GM23338 (cell line): Measurements from ENCODE around the gene CDCA4. TPM values are rescaled to one million over a fixed set of nuclear protein-coding genes. Genes with fewer than 3 reads are reported as not detected.

Experiments used
- ATAC-seq: fragments of 200-7000 bp; cut with Tn5 transposase; 3 replicates; pipeline ENCODE4 v1.9.1; 2020
- DNase-seq: peaks from one replicate; pipeline ENCODE4 v3.0.0-alpha.2; 2015; ENCODE audit warnings: low spot score
- H2AFZ ChIP-seq: fragments of 200-600 bp; sonication (generic); 2 replicates; pipeline ENCODE4 v1.8.0; 2016; ENCODE audit warnings: antibody characterized with exemption, mild to moderate bottlenecking, moderate library complexity
- H3F3A ChIP-seq: fragments of 200-600 bp; sonication (generic); replicated peaks from 2 replicates; pipeline ENCODE4 v1.8.0; 2017; ENCODE audit warnings: antibody characterized with exemption, mixed run types, low read depth
- H3K27ac ChIP-seq: fragments of 200-600 bp; sonication (generic); 2 replicates; pipeline ENCODE4 v1.6.1; 2016; ENCODE audit warnings: low read depth
- H3K27me3 ChIP-seq: fragments of 200-600 bp; sonication (generic); 2 replicates; pipeline ENCODE4 v1.8.0; 2016; ENCODE audit warnings: mild to moderate bottlenecking, mixed run types, moderate library complexity; ENCODE audit not compliant: insufficient read depth
- H3K36me3 ChIP-seq: fragments of 200-600 bp; sonication (generic); 2 replicates; pipeline ENCODE4 v1.8.0; 2016; ENCODE audit warnings: mild to moderate bottlenecking; ENCODE audit not compliant: insufficient read depth
- H3K4me1 ChIP-seq: fragments of 200-600 bp; sonication (generic); 2 replicates; pipeline ENCODE4 v1.8.0; 2016; ENCODE audit warnings: mild to moderate bottlenecking, moderate library complexity; ENCODE audit not compliant: insufficient read depth
- H3K4me2 ChIP-seq: fragments of 200-600 bp; sonication (generic); 2 replicates; pipeline ENCODE4 v1.7.1; 2017; ENCODE audit warnings: mixed run types
- H3K4me3 ChIP-seq: fragments of 200-600 bp; sonication (generic); 2 replicates; pipeline ENCODE4 v1.6.1; 2016; ENCODE audit warnings: mixed run types
- H3K79me2 ChIP-seq: fragments of 200-600 bp; sonication (generic); replicated peaks from 2 replicates; pipeline ENCODE4 v1.8.0; 2017; ENCODE audit warnings: mild to moderate bottlenecking; ENCODE audit not compliant: insufficient read depth
- H3K9me2 ChIP-seq: fragments of 200-600 bp; sonication (generic); 2 replicates; pipeline ENCODE4 v1.8.0; 2017; ENCODE audit not compliant: insufficient read depth
- H4K20me1 ChIP-seq: fragments of 200-600 bp; sonication (generic); replicated peaks from 2 replicates; pipeline ENCODE4 v1.8.0; 2017; ENCODE audit warnings: mild to moderate bottlenecking; ENCODE audit not compliant: insufficient read depth
- H3K27ac Mint-ChIP-seq: 2 replicates; pipeline ENCODE4 v1.8.0; 2020; ENCODE audit warnings: inconsistent platforms, mild to moderate bottlenecking, moderate library complexity, mixed read lengths
- H3K27me3 Mint-ChIP-seq: 3 replicates; pipeline ENCODE4 v1.8.0; 2022; ENCODE audit warnings: low read depth, mild to moderate bottlenecking, moderate library complexity, mixed read lengths, inconsistent platforms; ENCODE audit not compliant: insufficient read depth, poor library complexity
- H3K36me3 Mint-ChIP-seq: 3 replicates; pipeline ENCODE4 v1.8.0; 2021; ENCODE audit warnings: low read depth, mild to moderate bottlenecking, inconsistent platforms, moderate library complexity, mixed read lengths
- H3K4me1 Mint-ChIP-seq: 3 replicates; pipeline ENCODE4 v1.8.0; 2020; ENCODE audit warnings: mild to moderate bottlenecking, inconsistent platforms, mixed read lengths
- H3K4me3 Mint-ChIP-seq: 3 replicates; pipeline ENCODE4 v1.8.0; 2021; ENCODE audit warnings: moderate library complexity, mild to moderate bottlenecking, inconsistent platforms, mixed read lengths
- H3K9me3 Mint-ChIP-seq: 3 replicates; pipeline ENCODE4 v1.8.0; 2020; ENCODE audit warnings: moderate library complexity, mild to moderate bottlenecking, inconsistent platforms, mixed read lengths
- CREB1 ChIP-seq: fragments of 250-450 bp; sonication (Bioruptor Pico); IDR thresholded peaks from 2 replicates; pipeline ENCODE4 v1.5.0; 2020; ENCODE audit warnings: low read depth, mild to moderate bottlenecking, moderate library complexity
- ETS1 ChIP-seq: IDR thresholded peaks from 2 replicates; pipeline ENCODE4 v1.6.1; 2016; ENCODE audit warnings: antibody characterized with exemption
- STAT1 ChIP-seq: IDR thresholded peaks from one replicate; pipeline ENCODE4 v1.6.1; 2016; ENCODE audit warnings: antibody characterized with exemption; ENCODE audit not compliant: unreplicated experiment
- ZNF114 ChIP-seq: fragments of 250-450 bp; sonication (Bioruptor Pico); IDR thresholded peaks from 2 replicates; pipeline ENCODE4 v1.5.0; 2020; ENCODE audit warnings: mild to moderate bottlenecking, moderate library complexity
- polyA plus RNA-seq: library from polyadenylated mRNA; unstranded; fragments of >200 nt; fragmentation: Nextera tagmentation; extraction: Ambion mirVana; gene quantifications from 2 replicates; pipeline ENCODE4 v1.2.1, GENCODE V29; 2016
- total RNA-seq: library from RNA; depleted of rRNA; stranded (reverse); fragments of >200 nt; shearing (Covaris generic); gene quantifications from 2 replicates; pipeline ENCODE4 v1.2.3, GENCODE V29; 2014
- TF ChIP-seq, protein P1 (sequence below), 2 experiments: fragments of 200-600 bp in 1 of 2; sonication (generic) in 1 of 2; conservative IDR thresholded peaks; 2 replicates each; pipeline versions ENCODE4 v1.5.1 to v1.6.1; 2016 to 2017; ENCODE audit warnings: antibody characterized with exemption in 2 of 2, low read depth in 2 of 2, mild to moderate bottlenecking in 2 of 2, moderate library complexity in 1 of 2
- TF ChIP-seq, protein P2 (sequence below): IDR thresholded peaks from one replicate; pipeline ENCODE4 v1.6.1; 2018; ENCODE audit warnings: antibody characterized with exemption; ENCODE audit not compliant: unreplicated experiment

The CDCA4 gene
- total and polyA plus RNA-seq, 2 experiments from 2014 or later, result 32.6 to 70.7 TPM

GRCh38 chr14:104977008-104977680, 43.7 kb downstream of the CDCA4 start (continued):
- TF ChIP-seq, protein P1, sequence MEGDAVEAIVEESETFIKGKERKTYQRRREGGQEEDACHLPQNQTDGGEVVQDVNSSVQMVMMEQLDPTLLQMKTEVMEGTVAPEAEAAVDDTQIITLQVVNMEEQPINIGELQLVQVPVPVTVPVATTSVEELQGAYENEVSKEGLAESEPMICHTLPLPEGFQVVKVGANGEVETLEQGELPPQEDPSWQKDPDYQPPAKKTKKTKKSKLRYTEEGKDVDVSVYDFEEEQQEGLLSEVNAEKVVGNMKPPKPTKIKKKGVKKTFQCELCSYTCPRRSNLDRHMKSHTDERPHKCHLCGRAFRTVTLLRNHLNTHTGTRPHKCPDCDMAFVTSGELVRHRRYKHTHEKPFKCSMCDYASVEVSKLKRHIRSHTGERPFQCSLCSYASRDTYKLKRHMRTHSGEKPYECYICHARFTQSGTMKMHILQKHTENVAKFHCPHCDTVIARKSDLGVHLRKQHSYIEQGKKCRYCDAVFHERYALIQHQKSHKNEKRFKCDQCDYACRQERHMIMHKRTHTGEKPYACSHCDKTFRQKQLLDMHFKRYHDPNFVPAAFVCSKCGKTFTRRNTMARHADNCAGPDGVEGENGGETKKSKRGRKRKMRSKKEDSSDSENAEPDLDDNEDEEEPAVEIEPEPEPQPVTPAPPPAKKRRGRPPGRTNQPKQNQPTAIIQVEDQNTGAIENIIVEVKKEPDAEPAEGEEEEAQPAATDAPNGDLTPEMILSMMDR (conservative IDR thresholded peaks at IDR 0.05; ENCODE audit: low read depth in 2 of 2), result no peak
- TF ChIP-seq CREB1 (CRISPR knock-in tag) (no peak), STAT1 (no peak), ETS1 (no peak), ZNF114 (CRISPR knock-in tag) (no peak)

DNA sequence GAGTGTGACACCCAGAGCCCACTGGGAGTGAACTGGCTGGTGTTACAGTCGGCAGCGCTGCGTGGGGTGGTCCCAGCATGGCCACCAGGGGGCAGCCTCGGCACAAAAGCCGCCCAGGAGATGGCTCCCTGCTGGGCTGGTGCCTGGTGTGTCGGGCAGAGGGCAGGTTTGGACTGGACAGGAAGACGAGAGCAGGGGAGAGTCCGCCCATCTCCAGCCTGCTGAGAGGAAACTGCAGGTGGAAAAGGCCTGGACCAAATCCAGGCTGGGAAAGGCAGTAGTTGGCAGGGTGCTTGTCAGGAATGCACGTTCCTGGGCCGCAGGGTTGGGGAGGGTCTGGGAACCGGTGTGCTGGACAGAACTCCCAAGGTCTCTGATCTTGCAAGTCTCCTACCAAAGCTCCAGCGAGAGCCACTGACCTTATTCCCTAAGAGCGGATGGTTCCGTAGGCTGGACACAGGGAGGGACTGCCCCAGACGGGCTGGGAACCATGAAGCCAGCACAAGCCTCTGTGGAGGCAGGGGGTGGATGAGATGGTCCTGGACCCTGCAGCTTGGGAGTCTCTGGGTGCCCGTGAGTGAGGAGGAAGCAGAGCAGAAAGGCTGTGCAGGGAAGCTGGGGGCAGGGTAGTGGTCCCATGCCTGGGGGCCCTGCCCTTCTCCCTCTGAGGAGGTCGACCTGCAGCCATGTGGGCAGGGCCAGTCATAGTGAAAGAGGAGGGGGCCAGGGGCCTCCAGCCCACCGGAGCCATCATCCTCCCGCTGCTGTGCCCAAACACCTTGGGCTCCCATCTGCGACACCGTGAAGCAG, 44.5 kb downstream of the CDCA4 start:
- H3K27ac ChIP-seq, result no peak overlapping the region
- no peak overlapping the region for H3K4me2 ChIP-seq
- Mint-ChIP-seq H3K27me3 (peaks cover 37% of the 10 kb centered on the region), H3K4me3 (peak overlapping the region; percentile 23; the same call in 1 of the 3 replicates), H3K36me3 (no peaks in the 10 kb centered on the region), H3K27ac (no peak overlapping the region), H3K4me1 (peaks cover 9% of the 10 kb centered on the region; the same call in 2 of the 3 replicates), H3K9me3 (no peaks in the 10 kb centered on the region)
- no peaks in the 10 kb centered on the region for H3K79me2 ChIP-seq
- peaks cover 34% of the 10 kb centered on the region for H3K27me3 ChIP-seq
- H4K20me1 ChIP-seq, result no peaks in the 10 kb centered on the region
- DNase-seq (peak; percentile 83), ATAC-seq (peak; percentile 15)
- no peaks in the 10 kb centered on the region for H3K9me2 ChIP-seq
- H2AFZ ChIP-seq, result no peak overlapping the region
- H3K36me3 ChIP-seq, result no peaks in the 10 kb centered on the region
- no peaks in the 10 kb centered on the region for H3F3A ChIP-seq
- peaks cover 4% of the 10 kb centered on the region; the same call in 1 of the 2 replicates for H3K4me1 ChIP-seq
- no peak overlapping the region for H3K4me3 ChIP-seq
- no peak for TF ChIP-seq ZNF114 (CRISPR knock-in tag)
- TF ChIP-seq, protein P1 (conservative IDR thresholded peaks at IDR 0.05; ENCODE audit: low read depth in 2 of 2), result peak; percentile 66 to 92
- TF ChIP-seq, protein P2, sequence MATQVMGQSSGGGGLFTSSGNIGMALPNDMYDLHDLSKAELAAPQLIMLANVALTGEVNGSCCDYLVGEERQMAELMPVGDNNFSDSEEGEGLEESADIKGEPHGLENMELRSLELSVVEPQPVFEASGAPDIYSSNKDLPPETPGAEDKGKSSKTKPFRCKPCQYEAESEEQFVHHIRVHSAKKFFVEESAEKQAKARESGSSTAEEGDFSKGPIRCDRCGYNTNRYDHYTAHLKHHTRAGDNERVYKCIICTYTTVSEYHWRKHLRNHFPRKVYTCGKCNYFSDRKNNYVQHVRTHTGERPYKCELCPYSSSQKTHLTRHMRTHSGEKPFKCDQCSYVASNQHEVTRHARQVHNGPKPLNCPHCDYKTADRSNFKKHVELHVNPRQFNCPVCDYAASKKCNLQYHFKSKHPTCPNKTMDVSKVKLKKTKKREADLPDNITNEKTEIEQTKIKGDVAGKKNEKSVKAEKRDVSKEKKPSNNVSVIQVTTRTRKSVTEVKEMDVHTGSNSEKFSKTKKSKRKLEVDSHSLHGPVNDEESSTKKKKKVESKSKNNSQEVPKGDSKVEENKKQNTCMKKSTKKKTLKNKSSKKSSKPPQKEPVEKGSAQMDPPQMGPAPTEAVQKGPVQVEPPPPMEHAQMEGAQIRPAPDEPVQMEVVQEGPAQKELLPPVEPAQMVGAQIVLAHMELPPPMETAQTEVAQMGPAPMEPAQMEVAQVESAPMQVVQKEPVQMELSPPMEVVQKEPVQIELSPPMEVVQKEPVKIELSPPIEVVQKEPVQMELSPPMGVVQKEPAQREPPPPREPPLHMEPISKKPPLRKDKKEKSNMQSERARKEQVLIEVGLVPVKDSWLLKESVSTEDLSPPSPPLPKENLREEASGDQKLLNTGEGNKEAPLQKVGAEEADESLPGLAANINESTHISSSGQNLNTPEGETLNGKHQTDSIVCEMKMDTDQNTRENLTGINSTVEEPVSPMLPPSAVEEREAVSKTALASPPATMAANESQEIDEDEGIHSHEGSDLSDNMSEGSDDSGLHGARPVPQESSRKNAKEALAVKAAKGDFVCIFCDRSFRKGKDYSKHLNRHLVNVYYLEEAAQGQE, result no peak
- TF ChIP-seq CREB1 (CRISPR knock-in tag), result no peak
